Hematopoietic multipotent progenitor cell treated with erythropoietin and hydrocortisone succinate and interleukin-3 and kit ligand, for 15 days (in vitro differentiated cells): ENCODE results near the gene GSTM1.

ENCODE experiments used
- DNase-seq: peaks from one replicate; pipeline ENCODE4 v3.0.0-alpha.2; 2015; ENCODE audit warnings: low spot score

Gene GSTM1

DNA sequence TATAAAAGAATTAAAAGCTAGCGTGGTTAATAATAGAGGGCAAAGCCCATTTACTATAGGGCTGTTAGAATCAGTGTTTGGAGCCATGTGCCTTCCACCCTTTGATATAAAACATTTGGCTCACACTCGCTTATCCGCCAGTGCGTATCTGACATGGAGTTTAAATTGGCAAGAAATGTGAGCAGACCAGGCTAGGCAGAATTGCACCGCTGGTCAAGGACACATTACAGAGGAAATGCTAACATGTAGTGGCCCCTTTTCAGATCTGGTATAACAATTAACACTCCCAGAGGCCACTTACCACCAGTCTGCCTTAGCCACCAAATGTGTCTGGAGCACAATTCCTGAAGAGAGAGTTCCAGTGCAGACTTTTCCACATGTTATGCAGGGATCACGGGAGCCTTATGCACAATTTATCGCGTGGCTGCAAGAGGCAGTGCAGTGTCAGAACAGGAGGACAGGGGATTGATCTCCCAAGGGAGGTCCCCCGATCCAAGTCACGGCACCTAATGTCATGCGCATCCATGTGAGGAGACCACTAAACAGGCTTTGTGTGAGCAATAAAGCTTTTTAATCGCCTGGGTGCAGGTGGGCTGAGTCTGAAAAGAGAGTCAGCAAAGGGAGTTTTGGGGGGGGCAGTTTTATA, 39.2 kb downstream of the GSTM1 start:
- DNase-seq = no peak

DNA sequence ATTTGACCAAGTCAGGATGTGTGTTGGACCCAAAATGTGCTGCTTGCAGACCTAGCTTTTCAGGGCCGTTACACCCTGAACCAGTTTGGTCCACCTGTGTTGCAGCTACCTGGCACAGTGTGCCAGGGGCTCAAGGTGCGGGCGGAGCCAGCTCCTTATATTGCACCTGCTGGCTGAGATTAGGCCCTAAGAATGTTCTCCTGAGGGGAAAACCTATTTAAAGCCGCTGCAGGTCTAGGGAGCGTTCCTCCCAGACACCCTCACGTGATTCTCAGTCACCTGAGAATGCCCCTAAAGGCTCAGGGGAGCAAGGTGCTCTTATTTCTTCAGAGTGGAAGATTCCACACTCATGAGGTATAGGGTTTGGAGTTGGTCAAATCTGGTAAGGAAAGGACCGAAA, 41.3 kb downstream of the GSTM1 start:
- DNase-seq = no peak

DNA sequence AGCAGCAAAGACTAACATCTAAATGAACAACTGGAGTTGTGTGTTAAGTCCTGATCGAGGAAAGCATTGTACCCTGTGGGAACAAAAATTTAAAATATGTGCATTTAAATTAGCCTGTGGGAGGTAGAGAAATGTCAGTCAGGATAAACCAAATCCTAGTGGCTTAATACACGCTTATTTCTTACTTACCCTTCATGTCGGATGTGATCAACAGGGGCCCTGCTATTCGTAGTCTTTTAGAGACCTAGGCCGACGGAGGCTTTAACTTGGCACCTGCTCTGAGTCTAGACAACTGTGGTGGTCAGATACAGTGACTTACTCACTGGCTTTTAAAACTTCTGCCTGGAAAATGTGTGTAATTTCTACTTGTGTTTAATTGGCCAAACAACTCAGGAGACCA, 43.0 kb downstream of the GSTM1 start:
- DNase-seq = no peak

DNA sequence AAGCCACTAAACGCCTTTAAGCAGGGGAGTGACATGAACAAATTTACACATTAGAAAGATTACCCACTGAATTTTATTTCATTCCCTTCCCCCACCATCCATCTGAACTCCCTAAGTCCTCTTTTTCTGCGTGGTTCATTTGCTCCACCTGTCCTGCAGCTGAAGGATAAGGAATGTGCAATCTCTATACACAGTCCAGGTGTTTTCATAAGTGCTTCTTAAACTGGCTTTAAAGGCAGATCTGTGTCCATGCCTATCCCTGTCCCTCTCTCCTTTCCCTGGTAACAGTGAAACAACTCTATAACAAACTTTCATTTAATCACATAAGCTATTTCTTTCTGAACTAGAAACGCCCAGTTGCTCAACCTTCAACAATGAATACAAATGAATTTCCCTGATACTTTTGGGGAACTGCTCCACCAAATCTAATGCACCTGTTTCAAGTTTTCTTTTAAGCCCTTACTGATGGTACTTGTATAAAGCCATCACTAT, 44.8 kb downstream of the GSTM1 start:
- no peak for DNase-seq

DNA sequence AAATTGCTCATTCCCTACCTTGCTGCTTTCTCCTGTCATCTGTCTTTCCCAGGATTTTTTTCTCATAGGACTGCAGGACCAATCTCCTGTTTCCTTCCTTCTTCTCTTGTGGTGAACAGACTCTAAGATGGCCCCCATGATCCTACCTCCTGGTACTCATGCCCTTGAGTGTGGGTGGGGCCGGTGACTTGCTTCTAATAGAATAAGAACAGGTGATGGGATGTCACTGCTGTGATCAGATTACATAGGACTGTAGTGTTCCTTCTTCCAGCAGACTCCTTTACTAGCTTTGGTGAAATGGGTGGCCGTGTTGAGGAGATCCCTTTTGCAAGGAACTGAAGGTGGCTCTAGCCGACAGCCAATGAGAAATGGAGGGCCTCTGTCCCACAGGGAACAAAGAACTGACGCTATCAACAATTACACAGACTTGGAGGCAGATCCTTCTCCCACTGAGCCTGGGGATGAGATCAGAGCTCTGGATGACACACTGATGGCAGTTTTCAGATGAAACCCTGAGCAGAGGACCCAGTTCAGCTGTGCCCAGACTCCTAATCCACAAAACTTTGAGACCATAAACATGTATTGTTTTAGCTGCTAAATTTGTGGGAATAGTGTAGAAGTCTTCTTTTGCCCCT, 45.7 kb downstream of the GSTM1 start:
- no peak for DNase-seq

DNA sequence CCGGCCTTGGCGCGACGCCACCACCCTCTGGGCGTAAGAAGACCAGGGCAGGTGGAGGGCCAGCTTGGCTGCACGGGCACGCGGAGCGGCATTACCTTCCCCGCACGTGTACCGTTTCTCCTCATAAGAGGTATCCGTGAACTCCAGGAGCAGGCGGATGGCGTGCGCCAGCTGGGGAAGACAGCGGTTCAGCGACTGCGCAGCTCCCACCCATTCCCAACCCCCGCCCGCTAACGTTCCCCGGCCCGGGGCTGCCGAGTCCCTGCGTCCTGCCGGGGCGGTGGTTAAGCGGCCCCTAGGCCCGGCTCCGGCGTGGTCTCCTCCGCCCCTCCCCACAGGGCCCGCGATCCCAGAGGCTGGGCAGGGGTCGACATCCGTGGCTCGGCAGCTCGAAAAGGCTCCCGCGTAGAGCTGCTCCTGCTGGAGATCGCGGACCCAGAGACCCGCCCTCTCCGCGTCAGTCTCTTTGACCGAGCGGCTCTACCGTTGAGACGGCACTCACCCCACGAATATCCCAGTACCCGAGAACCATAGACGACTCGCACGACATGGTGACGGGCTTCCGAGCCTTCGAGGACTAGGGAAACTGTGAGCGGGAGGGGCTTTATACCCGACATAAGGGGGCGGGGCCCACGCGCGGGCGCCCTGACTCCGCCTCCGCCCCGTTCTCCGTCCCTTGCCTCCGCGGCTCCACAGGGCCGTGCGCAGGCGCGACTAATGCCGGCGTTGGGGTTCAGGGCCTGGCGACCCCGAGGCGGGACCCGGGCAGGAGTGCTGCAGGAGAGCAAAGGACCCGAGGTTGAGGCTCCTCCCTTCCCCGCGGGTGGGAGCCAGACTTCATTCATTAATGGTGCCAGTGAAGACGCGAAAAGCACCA, 52.4 kb downstream of the GSTM1 start:
- DNase-seq = peak; percentile 64

DNA sequence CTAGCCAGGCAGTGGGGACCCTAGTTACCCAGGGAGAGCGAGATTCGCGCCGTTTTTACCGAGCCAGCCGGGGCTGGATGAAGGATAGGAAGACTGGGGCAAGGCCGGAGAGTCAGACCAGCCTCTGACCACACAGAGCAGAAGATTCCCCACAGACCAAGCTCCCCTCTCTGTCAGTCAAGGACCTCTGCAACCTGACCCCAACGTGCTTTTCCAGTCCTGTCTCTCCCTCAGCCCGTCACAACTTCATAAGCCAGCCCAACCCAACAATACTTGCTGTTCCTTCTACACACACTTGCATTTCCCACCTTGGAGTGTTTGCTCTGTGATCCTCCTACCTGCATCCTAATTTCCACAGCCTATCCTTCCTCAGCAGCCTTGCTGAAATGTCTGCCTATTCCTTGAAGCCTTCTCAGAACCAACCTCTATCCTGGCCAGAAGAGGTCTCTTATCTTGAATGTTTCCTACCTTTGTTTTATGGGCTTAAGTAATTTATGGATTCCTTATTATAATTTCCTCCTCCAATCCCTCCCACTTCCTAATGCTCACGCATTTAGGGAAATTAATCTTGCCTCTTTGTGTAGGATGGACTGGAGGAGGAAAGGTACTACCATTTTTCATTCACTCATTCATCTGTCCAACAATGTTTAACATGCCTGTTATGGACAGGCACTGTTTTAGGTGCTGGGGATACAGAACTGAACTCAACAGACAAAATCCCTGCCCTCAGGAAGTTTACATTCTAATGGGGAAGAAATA, 53.2 kb downstream of the GSTM1 start, which contains the start of gene GSTM3:
Gene GSTM3, minus strand, starts transcription at position 424 of the 759 bp plus-strand sequence. CDS start 751 bp downstream, outside the sequence.
- no peak for DNase-seq
